ENCODE measurements around the gene PCLO. TPM values are rescaled to one million over a fixed set of nuclear protein-coding genes. Genes with fewer than 3 reads are reported as not detected.

Gene PCLO
- total RNA-seq, 2 experiments from 2014 or later: not detected

DNA sequence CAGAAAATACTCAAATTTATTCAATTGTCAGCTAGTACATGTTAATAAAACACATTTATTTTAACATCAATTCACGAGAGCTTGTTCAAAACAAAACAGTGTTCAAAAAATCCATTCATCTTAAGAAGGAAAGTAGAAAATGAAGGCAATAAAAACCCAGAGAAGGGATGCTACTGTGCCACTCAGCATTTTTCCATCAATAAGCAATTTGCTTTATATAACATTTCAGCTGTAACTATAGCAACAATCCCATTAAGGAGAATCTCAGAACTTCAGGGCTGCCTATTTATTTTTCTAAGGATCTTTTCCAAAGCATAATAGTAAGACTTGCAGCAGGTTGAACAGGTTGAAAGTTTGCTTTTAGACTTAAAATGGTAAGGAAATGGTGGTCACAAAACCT is 190.5 kb downstream of the PCLO start:
- Mint-ChIP-seq H3K27me3 (no peaks in the 10 kb centered on the region), H3K36me3 (ENCODE audit: low read depth) (no peaks in the 10 kb centered on the region), H3K4me3 (no peak overlapping the region), H3K9me3 (no peaks in the 10 kb centered on the region), H3K4me1 (ENCODE audit: low read depth) (no peaks in the 10 kb centered on the region), H3K27ac (no peak overlapping the region)
- TF ChIP-seq, protein P1, sequence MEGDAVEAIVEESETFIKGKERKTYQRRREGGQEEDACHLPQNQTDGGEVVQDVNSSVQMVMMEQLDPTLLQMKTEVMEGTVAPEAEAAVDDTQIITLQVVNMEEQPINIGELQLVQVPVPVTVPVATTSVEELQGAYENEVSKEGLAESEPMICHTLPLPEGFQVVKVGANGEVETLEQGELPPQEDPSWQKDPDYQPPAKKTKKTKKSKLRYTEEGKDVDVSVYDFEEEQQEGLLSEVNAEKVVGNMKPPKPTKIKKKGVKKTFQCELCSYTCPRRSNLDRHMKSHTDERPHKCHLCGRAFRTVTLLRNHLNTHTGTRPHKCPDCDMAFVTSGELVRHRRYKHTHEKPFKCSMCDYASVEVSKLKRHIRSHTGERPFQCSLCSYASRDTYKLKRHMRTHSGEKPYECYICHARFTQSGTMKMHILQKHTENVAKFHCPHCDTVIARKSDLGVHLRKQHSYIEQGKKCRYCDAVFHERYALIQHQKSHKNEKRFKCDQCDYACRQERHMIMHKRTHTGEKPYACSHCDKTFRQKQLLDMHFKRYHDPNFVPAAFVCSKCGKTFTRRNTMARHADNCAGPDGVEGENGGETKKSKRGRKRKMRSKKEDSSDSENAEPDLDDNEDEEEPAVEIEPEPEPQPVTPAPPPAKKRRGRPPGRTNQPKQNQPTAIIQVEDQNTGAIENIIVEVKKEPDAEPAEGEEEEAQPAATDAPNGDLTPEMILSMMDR (IDR thresholded peaks at IDR 0.05): no peak
- ChIA-PET POLR2A (no interaction called here), CTCF (no interaction called here)
- intact Hi-C loops (cut with micrococcal nuclease): no loop called here
- DNase-seq (no peak), ATAC-seq (no peak)

DNA sequence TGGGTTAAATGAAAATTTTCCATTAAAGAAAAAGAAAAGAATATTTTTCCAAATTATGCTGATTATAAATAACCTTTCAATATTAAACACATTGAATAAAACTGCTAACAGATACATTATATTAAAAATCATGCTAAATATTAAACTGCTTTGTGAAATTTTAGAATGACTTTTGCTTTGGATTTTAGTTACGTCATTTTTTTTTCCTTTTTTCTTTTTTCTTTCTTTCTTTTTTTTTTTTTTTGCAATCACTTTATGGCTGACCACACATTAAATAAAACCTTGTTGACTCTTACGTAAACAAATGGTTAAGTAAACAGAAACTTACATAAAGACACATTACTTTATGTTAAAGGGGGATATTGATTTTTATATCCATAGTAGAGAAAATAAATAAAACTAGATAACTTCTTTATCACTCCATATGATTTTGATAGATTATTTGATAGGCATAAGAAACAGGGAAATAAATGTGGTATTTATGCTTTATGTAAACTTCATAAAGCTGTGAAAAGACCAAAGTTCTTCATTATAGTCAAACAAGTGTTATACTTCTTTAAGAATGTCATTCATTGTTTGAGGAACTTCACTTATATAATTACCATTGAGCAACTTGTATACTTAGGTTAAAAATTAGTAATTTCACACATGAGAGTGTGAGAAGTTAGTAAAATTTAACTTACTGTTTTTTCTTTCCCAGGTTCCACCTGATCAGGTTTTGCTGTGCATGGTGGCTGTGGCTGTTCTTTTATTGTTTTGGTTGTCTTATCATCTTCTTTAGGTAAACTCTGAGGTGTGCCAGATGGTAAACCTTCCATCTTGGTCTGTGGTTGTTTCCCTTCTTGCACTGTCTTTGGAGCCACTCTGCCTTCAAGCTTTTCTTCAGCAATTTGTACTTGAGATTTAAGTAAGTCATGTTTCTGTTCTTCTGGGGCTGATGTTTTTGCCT is 197.3 kb downstream of the PCLO start:
- CTCF ChIA-PET: no interaction called here
- TF ChIP-seq, protein P1 (IDR thresholded peaks at IDR 0.05): no peak

GRCh38 chr7:82964150-82964882 is 198.4 kb downstream of the PCLO start:
- CTCF ChIA-PET: no interaction called here

More for the DNA sequence above, 197.3 kb downstream of the PCLO start:
- Mint-ChIP-seq H3K4me3 (no peak overlapping the region), H3K9me3 (peaks cover 4% of the 10 kb centered on the region), H3K27ac (no peak overlapping the region), H3K27me3 (no peaks in the 10 kb centered on the region), H3K4me1 (ENCODE audit: low read depth) (no peaks in the 10 kb centered on the region), H3K36me3 (ENCODE audit: low read depth) (no peaks in the 10 kb centered on the region)
- POLR2A ChIA-PET: no interaction called here
- intact Hi-C loops (cut with micrococcal nuclease): no loop called here
- no peak for ATAC-seq
- no peak for DNase-seq

GRCh38 chr7:82961240-82961639 is 201.4 kb downstream of the PCLO start:
- TF ChIP-seq, protein P1 (IDR thresholded peaks at IDR 0.05): no peak

More at GRCh38 chr7:82964150-82964882, 198.4 kb downstream of the PCLO start:
- no peak overlapping the region for H3K27ac Mint-ChIP-seq
- H3K9me3 Mint-ChIP-seq: peaks cover 4% of the 10 kb centered on the region
- POLR2A ChIA-PET: no interaction called here
- DNase-seq (no peak), ATAC-seq (no peak)
- H3K4me1 Mint-ChIP-seq (ENCODE audit: low read depth): no peaks in the 10 kb centered on the region
- intact Hi-C loops (cut with micrococcal nuclease): no loop called here
- TF ChIP-seq, protein P1 (IDR thresholded peaks at IDR 0.05): no peak
- H3K36me3 Mint-ChIP-seq (ENCODE audit: low read depth): no peaks in the 10 kb centered on the region
- H3K4me3 Mint-ChIP-seq: no peak overlapping the region
- no peaks in the 10 kb centered on the region for H3K27me3 Mint-ChIP-seq

GRCh38 chr7:82959528-82959927 is 203.2 kb downstream of the PCLO start:
- intact Hi-C loops (cut with micrococcal nuclease): no loop called here
- Mint-ChIP-seq H3K4me3 (no peak overlapping the region), H3K36me3 (ENCODE audit: low read depth) (no peaks in the 10 kb centered on the region), H3K9me3 (no peaks in the 10 kb centered on the region), H3K27ac (no peak overlapping the region), H3K4me1 (ENCODE audit: low read depth) (no peaks in the 10 kb centered on the region), H3K27me3 (no peaks in the 10 kb centered on the region)
- DNase-seq: no peak
- TF ChIP-seq, protein P1 (IDR thresholded peaks at IDR 0.05): no peak
- ChIA-PET CTCF (no interaction called here), POLR2A (no interaction called here)
- no peak for ATAC-seq

More at GRCh38 chr7:82961240-82961639, 201.4 kb downstream of the PCLO start:
- Mint-ChIP-seq H3K27me3 (no peaks in the 10 kb centered on the region), H3K27ac (no peak overlapping the region), H3K9me3 (peaks cover 3% of the 10 kb centered on the region), H3K4me1 (ENCODE audit: low read depth) (no peaks in the 10 kb centered on the region), H3K4me3 (no peak overlapping the region), H3K36me3 (ENCODE audit: low read depth) (no peaks in the 10 kb centered on the region)
- ChIA-PET CTCF (no interaction called here), POLR2A (no interaction called here)
- DNase-seq (no peak), ATAC-seq (no peak)
- intact Hi-C loops (cut with micrococcal nuclease): no loop called here
